SH-SY5Y (cell line): ENCODE data around the gene DHRS7.

ENCODE experiments used
- GATA2 ChIP-seq: IDR thresholded peaks from 2 replicates; pipeline ENCODE4 v1.6.1; 2011; ENCODE audit warnings: mild to moderate bottlenecking, low read depth, low read length
- GATA3 ChIP-seq: IDR thresholded peaks from 2 replicates; pipeline ENCODE4 v1.6.1; 2011; ENCODE audit warnings: low read depth, mild to moderate bottlenecking, low read length, moderate library complexity

DNA sequence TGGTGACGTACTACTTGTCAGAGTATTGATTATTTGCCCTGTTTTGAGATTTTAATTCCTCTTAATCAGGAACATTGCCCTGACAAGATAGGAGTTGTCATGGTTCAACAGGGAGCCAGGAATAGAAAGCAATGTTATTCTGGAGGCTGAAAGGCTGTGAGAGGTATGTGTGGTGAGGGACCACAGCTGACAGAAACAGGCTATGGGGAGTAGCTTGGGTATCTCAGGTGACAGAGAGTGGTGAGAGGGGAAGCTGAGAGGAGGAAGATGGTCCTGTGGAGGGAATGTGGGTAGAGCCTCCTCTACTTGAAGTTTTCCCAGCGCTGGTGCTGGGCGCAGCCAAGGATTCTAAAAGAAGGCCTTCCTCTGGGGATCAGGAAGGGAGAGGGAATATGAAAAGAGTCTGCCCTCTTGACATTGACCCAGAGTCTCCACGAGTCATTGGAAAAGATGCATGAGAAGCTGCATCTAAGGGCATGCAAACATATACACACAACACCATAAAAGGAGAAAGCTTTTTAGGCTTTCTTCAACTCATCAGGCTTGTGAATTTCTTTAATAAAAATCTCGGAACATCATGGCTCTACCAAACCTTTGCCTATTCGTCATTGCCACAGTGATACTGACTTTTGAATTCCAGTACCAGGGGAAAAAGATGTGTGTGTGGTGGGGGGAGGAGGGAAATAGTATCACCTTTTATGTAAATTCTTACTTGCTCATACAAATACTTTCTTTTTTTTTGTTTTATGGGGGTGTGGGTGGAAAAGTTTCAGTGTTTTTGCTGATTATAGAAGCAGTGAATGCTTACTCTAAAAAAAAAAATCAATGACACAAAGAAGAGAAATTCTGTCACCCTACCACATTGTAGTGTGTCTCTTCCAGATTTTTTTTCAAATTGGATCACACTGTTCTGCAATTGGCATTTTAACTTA is 39.9 kb upstream of the DHRS7 start:
- TF ChIP-seq GATA2 (no peak), GATA3 (no peak)
